Liver (tissue), 9 donors: ENCODE data around the gene DDOST. TPM values are rescaled to one million over a fixed set of nuclear protein-coding genes. Genes with fewer than 3 reads are reported as not detected.

Source experiments
- DNase-seq: peaks from one replicate; pipeline ENCODE4 v3.0.0-alpha.2; 2017; ENCODE audit warnings: low spot score
- H3K27ac ChIP-seq, 2 donors: one replicate each; pipeline ENCODE4 v1.7.0; 2013; ENCODE audit warnings: inconsistent platforms in 2 of 2, low read length in 2 of 2, control low read depth in 1 of 2, low read depth in 1 of 2, mild to moderate bottlenecking in 1 of 2
- H3K27me3 ChIP-seq, 4 donors: one replicate each; pipeline versions ENCODE4 v1.6.1 to v1.7.0; 2013; ENCODE audit warnings: low read length in 3 of 4, inconsistent platforms in 1 of 4, mild to moderate bottlenecking in 1 of 4, moderate library complexity in 1 of 4; ENCODE audit not compliant: control insufficient read depth in 4 of 4, insufficient read depth in 4 of 4
- H3K36me3 ChIP-seq, 4 donors: one replicate each; pipeline versions ENCODE4 v1.6.1 to v1.7.0; 2013; ENCODE audit warnings: low read length in 3 of 4, mild to moderate bottlenecking in 3 of 4, low read depth in 1 of 4, moderate library complexity in 1 of 4; ENCODE audit not compliant: control insufficient read depth in 4 of 4, insufficient read depth in 3 of 4
- H3K4me1 ChIP-seq, 4 donors: one replicate each; pipeline versions ENCODE4 v1.6.1 to v1.7.0; 2013; ENCODE audit warnings: low read length in 3 of 4, mild to moderate bottlenecking in 3 of 4, moderate library complexity in 1 of 4; ENCODE audit not compliant: control insufficient read depth in 4 of 4, insufficient read depth in 4 of 4
- H3K4me3 ChIP-seq, 3 donors: one replicate each; pipeline versions ENCODE4 v1.6.1 to v1.7.0; 2013; ENCODE audit warnings: low read length in 3 of 3, control low read depth in 1 of 3, low read depth in 1 of 3, mild to moderate bottlenecking in 1 of 3
- H3K9ac ChIP-seq, 2 donors: one replicate each; pipeline ENCODE4 v1.7.0; 2013; ENCODE audit warnings: low read length in 2 of 2, mild to moderate bottlenecking in 2 of 2, moderate library complexity in 2 of 2, control low read depth in 1 of 2, low read depth in 1 of 2
- H3K9me3 ChIP-seq, 4 donors: one replicate each; pipeline versions ENCODE4 v1.6.1 to v1.7.0; 2013; ENCODE audit warnings: low read length in 3 of 4; ENCODE audit not compliant: control insufficient read depth in 4 of 4
- ATF3 ChIP-seq: IDR thresholded peaks from 2 replicates; pipeline ENCODE4 v1.6.1; 2016; ENCODE audit warnings: antibody characterized with exemption
- CTCF ChIP-seq: fragments of 150-350 bp; IDR thresholded peaks from 2 replicates; pipeline ENCODE4 v1.5.1; 2017; ENCODE audit warnings: improper control_type of control experiment, low read depth, low read length; ENCODE audit not compliant: missing input control
- FOXA1 ChIP-seq: IDR thresholded peaks from 2 replicates; pipeline ENCODE4 v1.6.1; 2016; ENCODE audit warnings: antibody characterized with exemption
- FOXA2 ChIP-seq: IDR thresholded peaks from 2 replicates; pipeline ENCODE4 v1.6.1; 2016; ENCODE audit warnings: antibody characterized with exemption
- GABPA ChIP-seq, 2 donors: IDR thresholded peaks in 1 of 2; conservative IDR thresholded peaks in 1 of 2; 2 replicates each; pipeline ENCODE4 v1.6.1; 2016; ENCODE audit warnings: antibody characterized with exemption in 2 of 2, mild to moderate bottlenecking in 1 of 2, moderate library complexity in 1 of 2
- HNF4A ChIP-seq, 2 donors: conservative IDR thresholded peaks; 2 replicates each; pipeline ENCODE4 v1.6.1; 2016; ENCODE audit warnings: antibody characterized with exemption in 2 of 2, mild to moderate bottlenecking in 2 of 2
- HNF4G ChIP-seq: IDR thresholded peaks from 2 replicates; pipeline ENCODE4 v1.6.1; 2016; ENCODE audit warnings: antibody characterized with exemption
- JUND ChIP-seq, 2 donors: IDR thresholded peaks; 2 replicates each; pipeline ENCODE4 v1.6.1; 2016; ENCODE audit warnings: antibody characterized with exemption in 2 of 2
- MAX ChIP-seq: IDR thresholded peaks from 2 replicates; pipeline ENCODE4 v1.6.1; 2016; ENCODE audit warnings: antibody characterized with exemption
- NR2F2 ChIP-seq: IDR thresholded peaks from 2 replicates; pipeline ENCODE4 v1.6.1; 2016; ENCODE audit warnings: antibody characterized with exemption
- REST ChIP-seq: IDR thresholded peaks from 2 replicates; pipeline ENCODE4 v1.6.1; 2016; ENCODE audit warnings: antibody characterized with exemption, mild to moderate bottlenecking
- SP1 ChIP-seq: IDR thresholded peaks from 2 replicates; pipeline ENCODE4 v1.6.1; 2018; ENCODE audit warnings: antibody characterized with exemption, mild to moderate bottlenecking
- YY1 ChIP-seq: IDR thresholded peaks from 2 replicates; pipeline ENCODE4 v1.6.1; 2016; ENCODE audit warnings: antibody characterized with exemption, mild to moderate bottlenecking
- ZBTB33 ChIP-seq: IDR thresholded peaks from 2 replicates; pipeline ENCODE4 v1.6.1; 2016; ENCODE audit warnings: antibody characterized with exemption
- WGBS: extraction: QIAGEN DNeasy Blood & Tissue Kit; methylation state at CpG from one replicate; pipeline ENCODE4 v1.1.7; 2013; 5-methylcytosine and 5-hydroxymethylcytosine counted together
- polyA plus RNA-seq, 2 donors: library from polyadenylated mRNA; stranded (reverse) in 1 of 2; unstranded in 1 of 2; fragments of 200-250 nt in 1 of 2; fragments of >200 nt in 1 of 2; fragmentation: Nextera tagmentation in 1 of 2; extraction: Ambion mirVana in 1 of 2; gene quantifications; one replicate each; pipeline versions ENCODE4 v1.2.1 to v1.2.3, GENCODE V29; 2013 to 2015
- total RNA-seq, 2 donors: library from RNA; depleted of rRNA; stranded (reverse); fragments of >200 nt; gene quantifications; one replicate each; pipeline ENCODE4 v1.2.3, GENCODE V29; 2014
- donor health status: healthy.
- donor health status: healthy.
- donor health status: healthy.
- donor health status: healthy.
- donor health status: healthy.

Gene DDOST
- total and polyA plus RNA-seq, 4 donors: 70.2 to 193 (median 164) TPM

- no peaks in the 10 kb centered on the region for H3K4me1 ChIP-seq
- no peak for DNase-seq
- H3K9ac ChIP-seq: no peak overlapping the region
- H3K27ac ChIP-seq: no peak overlapping the region
- H3K36me3 ChIP-seq: no peaks in the 10 kb centered on the region
- 85% methylated on average over 4 of the region's 4 CpGs for WGBS
- no peaks in the 10 kb centered on the region for H3K27me3 ChIP-seq
- no peaks in the 10 kb centered on the region for H3K9me3 ChIP-seq
- TF ChIP-seq YY1 (no peak), GABPA (IDR thresholded peaks at IDR 0.05 in 1 of 2, conservative IDR thresholded peaks at IDR 0.05 in 1 of 2) (no peak), HNF4A (conservative IDR thresholded peaks at IDR 0.05) (no peak), HNF4G (no peak), ZBTB33 (no peak), SP1 (no peak), MAX (no peak), JUND (IDR thresholded peaks at IDR 0.05) (no peak), ATF3 (no peak), CTCF (no peak)
- no peak overlapping the region for H3K4me3 ChIP-seq
These were observed 42.1 kb upstream of the DDOST start for GRCh38 chr1:20703124-20703756.

GRCh38 chr1:20702416-20702815 lies 41.2 kb upstream of the DDOST start:
- TF ChIP-seq HNF4A (conservative IDR thresholded peaks at IDR 0.05): no peak
- TF ChIP-seq NR2F2: no peak
- no peak for TF ChIP-seq ZBTB33
- TF ChIP-seq GABPA (IDR thresholded peaks at IDR 0.05 in 1 of 2, conservative IDR thresholded peaks at IDR 0.05 in 1 of 2): no peak
- TF ChIP-seq FOXA2: no peak
- TF ChIP-seq SP1: no peak
- no peak for TF ChIP-seq REST
- no peak for TF ChIP-seq FOXA1
- WGBS: 92% methylated on average over 1 of the region's 1 CpG
- Histone ChIP-seq H3K9me3 (no peaks in the 10 kb centered on the region), H3K4me1 (no peaks in the 10 kb centered on the region), H3K9ac (no peak overlapping the region), H3K36me3 (no peaks in the 10 kb centered on the region), H3K27ac (no peak overlapping the region), H3K4me3 (no peak overlapping the region), H3K27me3 (no peaks in the 10 kb centered on the region)
- DNase-seq: no peak
